GM21447 (cell line): Measurements from ENCODE around the gene ABCC2.
"Not testable (repeated sequence)": the region's sequence is repeated elsewhere in the genome, so short reads cannot be mapped to it uniquely, and the experiment has no call there.

ENCODE experiments used
- ATAC-seq: cut with Tn5 transposase; IDR thresholded peaks from one replicate; pipeline ENCODE4 v1.9.1; 2021; ENCODE audit not compliant: unreplicated experiment

ABCC2 gene

DNA sequence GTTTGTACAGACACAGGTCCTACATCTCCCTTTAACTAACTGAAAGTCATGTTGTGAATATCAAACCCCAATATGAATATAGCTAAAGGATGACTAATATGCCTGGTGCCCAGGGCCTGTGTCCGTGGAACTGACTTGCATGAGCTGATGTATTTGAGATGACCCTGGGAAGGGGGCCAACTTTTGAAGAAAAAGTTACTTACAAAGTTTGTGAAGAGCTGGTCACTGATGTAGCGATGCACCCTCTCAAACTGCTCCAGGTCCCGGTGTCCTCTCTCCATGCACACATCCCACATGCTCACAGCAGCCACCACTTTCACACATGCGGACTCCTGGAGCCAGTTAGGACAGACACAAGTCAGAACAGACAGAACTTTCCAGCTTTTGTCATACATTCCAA lies 106.2 kb downstream of the ABCC2 start:
- ATAC-seq, result no peak

GRCh38 chr10:99894613-99895012 lies 112.2 kb downstream of the ABCC2 start:
- ATAC-seq, result no peak

GRCh38 chr10:99895066-99895465 lies 112.6 kb downstream of the ABCC2 start:
- not testable (repeated sequence) for ATAC-seq

- no peak for ATAC-seq
Measured at GRCh38 chr10:99895867-99896266, 113.4 kb downstream of the ABCC2 start.
